ENCODE results near the gene KCNIP4.

Gene KCNIP4

GRCh38 chr4:21680326-21680898 is 268.2 kb downstream of the KCNIP4 start:
- no peak for FAIRE-seq

GRCh38 chr4:21678711-21679110 is 269.9 kb downstream of the KCNIP4 start:
- no peak for FAIRE-seq

- no peak for FAIRE-seq
These were observed 271.4 kb downstream of the KCNIP4 start for GRCh38 chr4:21677173-21677572.

GRCh38 chr4:21664355-21664754 is 284.2 kb downstream of the KCNIP4 start:
- FAIRE-seq = no peak

- no peak for FAIRE-seq
These were observed 291.7 kb downstream of the KCNIP4 start for GRCh38 chr4:21656832-21657231.

GRCh38 chr4:21655031-21655430 is 293.5 kb downstream of the KCNIP4 start:
- no peak for FAIRE-seq

GRCh38 chr4:21652508-21653231 is 295.9 kb downstream of the KCNIP4 start:
- no peak for FAIRE-seq

GRCh38 chr4:21649391-21650090 is 299.0 kb downstream of the KCNIP4 start:
- FAIRE-seq = no peak

- no peak for FAIRE-seq
These were observed 302.8 kb downstream of the KCNIP4 start for GRCh38 chr4:21645776-21646175.

- FAIRE-seq = no peak
These were observed 306.9 kb downstream of the KCNIP4 start for GRCh38 chr4:21641696-21642095.

- FAIRE-seq = no peak
These were observed 310.3 kb downstream of the KCNIP4 start for GRCh38 chr4:21638171-21638725.

GRCh38 chr4:21628916-21629610 is 319.5 kb downstream of the KCNIP4 start:
- no peak for FAIRE-seq

GRCh38 chr4:21628116-21628670 is 320.4 kb downstream of the KCNIP4 start:
- FAIRE-seq = no peak

GRCh38 chr4:21625447-21625846 is 323.1 kb downstream of the KCNIP4 start:
- no peak for FAIRE-seq

- no peak for FAIRE-seq
These were observed 343.6 kb downstream of the KCNIP4 start for GRCh38 chr4:21605006-21605405.

GRCh38 chr4:21596521-21596920 is 352.1 kb downstream of the KCNIP4 start:
- FAIRE-seq = no peak

- FAIRE-seq = no peak
These were observed 354.9 kb downstream of the KCNIP4 start for GRCh38 chr4:21593671-21594001.

- no peak for FAIRE-seq
These were observed 355.5 kb downstream of the KCNIP4 start for GRCh38 chr4:21592970-21593670.

- FAIRE-seq = no peak
These were observed 371.5 kb downstream of the KCNIP4 start for GRCh38 chr4:21577056-21577455.

- FAIRE-seq = no peak
These were observed 377.5 kb downstream of the KCNIP4 start for GRCh38 chr4:21571100-21571499.

- FAIRE-seq = no peak
These were observed 378.9 kb downstream of the KCNIP4 start for GRCh38 chr4:21569638-21570037.

- FAIRE-seq = no peak
These were observed 393.5 kb downstream of the KCNIP4 start for GRCh38 chr4:21555083-21555482.
